GM12878 (cell line): ENCODE results near the gene RIPK3. TPM values are rescaled to one million over a fixed set of nuclear protein-coding genes. Genes with fewer than 3 reads are reported as not detected.

Experiments used
- ATAC-seq: fragments of 200-7000 bp; cut with Tn5 transposase; 3 replicates; pipeline ENCODE4 v1.9.1; 2020; ENCODE audit warnings: mild to moderate bottlenecking, moderate library complexity
- BruUV-seq: library from RNA; stranded (reverse); fragments of 400-500 nt; replicated peaks from 2 replicates; lab custom pipeline; 2021; lab: Mats Ljungman, UMichigan
- CTCF ChIA-PET: fragments of 300-600 bp; sonication (Branson Sonifier 250); formaldehyde crosslinking; extraction: SDS; loops from one replicate; lab custom pipeline; 2021; ENCODE audit warnings: inconsistent platforms; lab: Yijun Ruan, JAX
- POLR2A ChIA-PET: fragments of 350-600 bp; formaldehyde crosslinking; extraction: SDS; loops from one replicate; lab custom pipeline; 2021; ENCODE audit warnings: inconsistent platforms; lab: Charles Lee
- RAD21 ChIA-PET: fragments of 300-600 bp; sonication (Branson Sonifier 250); formaldehyde crosslinking; loops from one replicate; lab custom pipeline; 2023; ENCODE audit warnings: antibody characterized with exemption; ENCODE audit not compliant: unreplicated experiment; lab: Charles Lee
- SMC1A ChIA-PET: fragments of 300-600 bp; sonication (Branson Sonifier 250); formaldehyde crosslinking; loops from one replicate; lab custom pipeline; 2023; ENCODE audit not compliant: unreplicated experiment, uncharacterized antibody; lab: Charles Lee
- DNase-seq: peaks from one replicate; pipeline ENCODE4 v3.0.0-alpha.2; 2011; ENCODE audit warnings: low read depth, low spot score
- FAIRE-seq: peaks from 3 replicates; lab custom pipeline; 2011; peaks lifted over from hg19 to GRCh38; lab: Jason Lieb, UNC
- H2AFZ ChIP-seq: 2 replicates; pipeline ENCODE4 v1.6.0; 2011; ENCODE audit warnings: low read depth, low read length, control low read depth; ENCODE audit not compliant: control insufficient read depth
- H3K27ac ChIP-seq: 2 replicates; pipeline ENCODE4 v1.5.1; 2011; ENCODE audit warnings: control low read depth; ENCODE audit not compliant: control insufficient read depth, insufficient read depth
- H3K27me3 ChIP-seq, 2 experiments: replicated peaks in 1 of 2; 2 replicates each; pipeline versions ENCODE4 v1.6.0 to v1.6.1; 2011; ENCODE audit warnings: low read length in 1 of 2; ENCODE audit not compliant: control insufficient read depth in 2 of 2, insufficient read depth in 2 of 2
- H3K36me3 ChIP-seq, 2 experiments: 2 replicates each; pipeline ENCODE4 v1.5.1; 2011; ENCODE audit warnings: low read length in 1 of 2; ENCODE audit not compliant: control insufficient read depth in 2 of 2, insufficient read depth in 2 of 2
- H3K4me1 ChIP-seq: 2 replicates; pipeline ENCODE4 v1.6.1; 2011; ENCODE audit warnings: mild to moderate bottlenecking, low read length, moderate library complexity, mixed read lengths; ENCODE audit not compliant: control insufficient read depth, insufficient read depth
- H3K4me2 ChIP-seq: 2 replicates; pipeline ENCODE4 v1.6.0; 2011; ENCODE audit warnings: control low read depth; ENCODE audit not compliant: control insufficient read depth, insufficient read depth
- H3K4me3 ChIP-seq: fragments of 200-600 bp; sonication (generic); 2 replicates; pipeline ENCODE4 v1.5.1; 2016
- H3K79me2 ChIP-seq: 2 replicates; pipeline ENCODE4 v1.6.0; 2011; ENCODE audit warnings: low read length; ENCODE audit not compliant: control insufficient read depth, insufficient read depth
- H3K9ac ChIP-seq: 2 replicates; pipeline ENCODE4 v1.8.0; 2011; ENCODE audit warnings: low read length, control low read depth, mixed read lengths; ENCODE audit not compliant: control insufficient read depth, insufficient read depth
- H3K9me3 ChIP-seq: replicated peaks from 3 replicates; pipeline ENCODE4 v1.5.1; 2011; ENCODE audit warnings: mild to moderate bottlenecking, low read length; ENCODE audit not compliant: control insufficient read depth, insufficient read depth
- H4K20me1 ChIP-seq: 2 replicates; pipeline ENCODE4 v1.6.0; 2011; ENCODE audit not compliant: control insufficient read depth, insufficient read depth
- BCL3 ChIP-seq: IDR thresholded peaks from 2 replicates; pipeline ENCODE4 v1.6.1; 2011; ENCODE audit warnings: borderline replicate concordance, low read depth, mild to moderate bottlenecking, moderate library complexity, low read length; ENCODE audit not compliant: insufficient read depth, poor library complexity, severe bottlenecking
- BHLHE40 ChIP-seq, 2 experiments: fragments of 450-650 bp in 1 of 2; IDR thresholded peaks; 2 replicates each; pipeline ENCODE4 v1.6.1; 2011 to 2017; ENCODE audit warnings: low read depth in 2 of 2, borderline replicate concordance in 1 of 2, improper control_type of control experiment in 1 of 2, low read length in 1 of 2, mild to moderate bottlenecking in 1 of 2
- CBX5 ChIP-seq: sonication (generic); IDR thresholded peaks from 2 replicates; pipeline ENCODE4 v1.6.1; 2016; ENCODE audit warnings: low read depth, moderate library complexity, mild to moderate bottlenecking, inconsistent platforms
- ELK1 ChIP-seq: IDR thresholded peaks from 2 replicates; pipeline ENCODE4 v1.6.1; 2012; ENCODE audit warnings: low read depth, low read length, improper control_type of control experiment
- FOS ChIP-seq: IDR thresholded peaks from 3 replicates; pipeline ENCODE4 v1.6.1; 2011; ENCODE audit warnings: borderline replicate concordance; ENCODE audit not compliant: insufficient read length; ENCODE audit errors: extremely low read depth
- FOXK2 ChIP-seq: fragments of 450-650 bp; IDR thresholded peaks from 2 replicates; pipeline ENCODE4 v1.6.1; 2017; ENCODE audit warnings: mild to moderate bottlenecking, moderate library complexity
- GATAD2B ChIP-seq: fragments of 450-650 bp; conservative IDR thresholded peaks from 2 replicates; pipeline ENCODE4 v1.6.1; 2017; ENCODE audit warnings: low read depth, mild to moderate bottlenecking, moderate library complexity
- IKZF1 ChIP-seq: fragments of 450-650 bp; conservative IDR thresholded peaks from 2 replicates; pipeline ENCODE4 v1.6.1; 2017; ENCODE audit warnings: antibody characterized with exemption, mild to moderate bottlenecking
- NFYA ChIP-seq: IDR thresholded peaks from 2 replicates; pipeline ENCODE4 v1.6.1; 2011; ENCODE audit warnings: low read depth, mild to moderate bottlenecking, low read length, improper control_type of control experiment, borderline replicate concordance
- PBX3 ChIP-seq: IDR thresholded peaks from 2 replicates; pipeline ENCODE4 v1.6.1; 2011; ENCODE audit warnings: mild to moderate bottlenecking, low read depth, low read length, moderate library complexity; ENCODE audit not compliant: insufficient replicate concordance
- PML ChIP-seq: IDR thresholded peaks from 2 replicates; pipeline ENCODE4 v1.6.1; 2012; ENCODE audit warnings: low read length, inconsistent platforms
- POLR2AphosphoS5 ChIP-seq: IDR thresholded peaks from 2 replicates; pipeline ENCODE4 v1.6.1; 2011; ENCODE audit warnings: mild to moderate bottlenecking, low read length, inconsistent platforms
- RAD21 ChIP-seq: IDR thresholded peaks from 2 replicates; pipeline ENCODE4 v1.6.1; 2011; ENCODE audit warnings: mild to moderate bottlenecking, low read depth, low read length, moderate library complexity; ENCODE audit not compliant: insufficient read depth
- ZNF24 ChIP-seq: fragments of 450-650 bp; IDR thresholded peaks from 2 replicates; pipeline ENCODE4 v1.6.1; 2017; ENCODE audit warnings: antibody characterized with exemption, mild to moderate bottlenecking
- WGBS: methylation state at CpG from one replicate; pipeline ENCODE4 v1.1.6; 2016; ENCODE audit warnings: low lambda C conversion rate; ENCODE audit not compliant: insufficient replicate concordance, insufficient coverage; ENCODE audit errors: missing lambda C conversion rate; 5-methylcytosine and 5-hydroxymethylcytosine counted together
- in situ Hi-C: fragments of 300-500 bp; cut with MboI; formaldehyde crosslinking; loops from 9 replicates; pipeline ENCODE4 v1.14.3; 2018; ENCODE audit warnings: mixed read lengths
- intact Hi-C: fragments of 100-400 bp; cut with micrococcal nuclease; formaldehyde crosslinking; loops from one replicate; pipeline ENCODE4 v1.14.2; 2022; ENCODE audit not compliant: unreplicated experiment
- polyA plus RNA-seq, 11 experiments: library from polyadenylated mRNA; depleted of rRNA in 4 of 11; unstranded in 6 of 11; stranded (reverse) in 5 of 11; fragments of >200 nt; fragmentation: Nextera tagmentation in 4 of 11; fragmentation: Illumina TruSeq in 1 of 11; extraction: Ambion mirVana in 4 of 11; extraction: Trizol in 1 of 11; gene quantifications; 1 replicate in 1 of 11; 2 replicates in 10 of 11; pipeline versions ENCODE4 v1.2.1 to v1.2.3, GENCODE V29; 2011 to 2016; ENCODE audit warnings: inconsistent platforms in 2 of 11, missing spikeins in 2 of 11, low read depth in 1 of 11
- total RNA-seq, 4 experiments: library from RNA; depleted of rRNA in 3 of 4; stranded (reverse); fragments of >200 nt in 3 of 4; fragmentation: Illumina TruSeq in 1 of 4; extraction: Trizol in 1 of 4; gene quantifications; 2 replicates each; pipeline versions ENCODE4 v1.2.1 to v1.2.3, GENCODE V29; 2013 to 2021
- TF ChIP-seq, protein P1 (sequence below), 3 experiments: IDR thresholded peaks in 2 of 3; conservative IDR thresholded peaks in 1 of 3; 2 replicates each; pipeline ENCODE4 v1.5.1; 2011; ENCODE audit warnings: low read depth in 3 of 3, low read length in 3 of 3, mild to moderate bottlenecking in 3 of 3, control low read depth in 2 of 3, moderate library complexity in 2 of 3, inconsistent platforms in 1 of 3, mixed read lengths in 1 of 3; ENCODE audit not compliant: control insufficient read depth in 2 of 3, insufficient read depth in 1 of 3; ENCODE audit errors: extremely low read depth in 1 of 3

RIPK3 gene
- total and polyA plus RNA-seq, 10 of the 15 experiments (the other 5 are each of a cell fraction or from before 2014, with no cell fraction given): 2.0 to 13.6 (median 8.1) TPM

GRCh38 chr14:24310646-24311604 lies 28.9 kb downstream of the RIPK3 start, which contains the start of gene LTB4R:
Gene LTB4R (plus strand): TSS chr14:24311502. CDS start chr14:24315652, 4,150 bp downstream.
- in situ Hi-C loops (no loop called here), intact Hi-C loops (no loop called here)
- Histone ChIP-seq H3K9me3 (no peaks in the 10 kb centered on the region), H3K36me3 (peaks cover 5 to 9% of the 10 kb centered on the region in 2 experiments; a peak in 3 of 4 replicates), H3K4me1 (peaks cover 37% of the 10 kb centered on the region), H3K4me2 (peak within 1 kb of the TSS; percentile 76), H3K27me3 (no peaks in the 10 kb centered on the region), H3K9ac (no peak within 1 kb of the TSS; the same call in 1 of the 2 replicates), H3K4me3 (peak within 1 kb of the TSS; percentile 47), H2AFZ (peak within 1 kb of the TSS; percentile 48), H4K20me1 (no peaks in the 10 kb centered on the region), H3K79me2 (no peaks in the 10 kb centered on the region), H3K27ac (peak within 1 kb of the TSS; percentile 45; the same call in 1 of the 2 replicates)
- ATAC-seq: peak; percentile 75
- POLR2A ChIA-PET: interaction anchor here (0.6 to 1.2 kb wide), 4 partner anchors 15 to 121 kb away, joined by 3 read pairs; partner anchors contain the start of gene RIPK3
- DNase-seq: no peak
- RAD21 ChIA-PET: interaction anchor here (0.6 to 1.9 kb wide), 8 partner anchors 14 to 121 kb away, joined by 3 to 9 read pairs (median 3); partner anchors contain the start of genes RABGGTA and TINF2
- FAIRE-seq: peak; percentile 49
- 2% methylated on average over 96 of the region's 99 CpGs for WGBS
- BruUV-seq: no TSS peak
- CTCF ChIA-PET: interaction anchor here (0.7 to 7.9 kb wide), 18 partner anchors 8 to 255 kb away, joined by 3 to 149 read pairs (median 4); partner anchors contain the start of genes ADCY4, DCAF11, DHRS1 and KHNYN
- SMC1A ChIA-PET: interaction anchor here (0.6 to 1.6 kb wide), 8 partner anchors 8 to 120 kb away, joined by 3 to 7 read pairs (median 3); partner anchors contain the start of gene TINF2
- TF ChIP-seq POLR2AphosphoS5 (no peak), ELK1 (no peak), GATAD2B (no peak), NFYA (no peak), FOXK2 (no peak), ZNF24 (0 out of 2 replicates have a peak, but pooled peaks have one; percentile 9), IKZF1 (peak; percentile 72; the same call in 1 of the 2 replicates), RAD21 (no peak), BHLHE40 (IDR thresholded peaks at IDR 0.05; ENCODE audit: borderline replicate concordance in 1 of 2, low read depth in 2 of 2, low read length in 1 of 2) (peak; percentile 20 to 72; a peak in 3 of 4 replicates), CBX5 (no peak), PBX3 (no peak), BCL3 (no peak), PML (no peak), FOS (no peak)
- TF ChIP-seq, protein P1, sequence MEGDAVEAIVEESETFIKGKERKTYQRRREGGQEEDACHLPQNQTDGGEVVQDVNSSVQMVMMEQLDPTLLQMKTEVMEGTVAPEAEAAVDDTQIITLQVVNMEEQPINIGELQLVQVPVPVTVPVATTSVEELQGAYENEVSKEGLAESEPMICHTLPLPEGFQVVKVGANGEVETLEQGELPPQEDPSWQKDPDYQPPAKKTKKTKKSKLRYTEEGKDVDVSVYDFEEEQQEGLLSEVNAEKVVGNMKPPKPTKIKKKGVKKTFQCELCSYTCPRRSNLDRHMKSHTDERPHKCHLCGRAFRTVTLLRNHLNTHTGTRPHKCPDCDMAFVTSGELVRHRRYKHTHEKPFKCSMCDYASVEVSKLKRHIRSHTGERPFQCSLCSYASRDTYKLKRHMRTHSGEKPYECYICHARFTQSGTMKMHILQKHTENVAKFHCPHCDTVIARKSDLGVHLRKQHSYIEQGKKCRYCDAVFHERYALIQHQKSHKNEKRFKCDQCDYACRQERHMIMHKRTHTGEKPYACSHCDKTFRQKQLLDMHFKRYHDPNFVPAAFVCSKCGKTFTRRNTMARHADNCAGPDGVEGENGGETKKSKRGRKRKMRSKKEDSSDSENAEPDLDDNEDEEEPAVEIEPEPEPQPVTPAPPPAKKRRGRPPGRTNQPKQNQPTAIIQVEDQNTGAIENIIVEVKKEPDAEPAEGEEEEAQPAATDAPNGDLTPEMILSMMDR (IDR thresholded peaks at IDR 0.05 in 2 of 3, conservative IDR thresholded peaks at IDR 0.05 in 1 of 3; ENCODE audit: control insufficient read depth in 2 of 3, extremely low read depth in 1 of 3, insufficient read depth in 1 of 3, low read depth in 3 of 3, low read length in 3 of 3): peak; percentile 10 to 40 (median 29); a peak in 3 of 6 replicates
